HG02642 (cell line): ENCODE measurements around the gene ZCCHC14.
"Not testable (repeated sequence)": the region's sequence is repeated elsewhere in the genome, so short reads cannot be mapped to it uniquely, and the experiment has no call there.

Experiments
- ATAC-seq: cut with Tn5 transposase; IDR thresholded peaks from one replicate; pipeline ENCODE4 v1.9.1; 2021; ENCODE audit warnings: mild to moderate bottlenecking; ENCODE audit not compliant: unreplicated experiment, poor library complexity

ZCCHC14 gene

DNA sequence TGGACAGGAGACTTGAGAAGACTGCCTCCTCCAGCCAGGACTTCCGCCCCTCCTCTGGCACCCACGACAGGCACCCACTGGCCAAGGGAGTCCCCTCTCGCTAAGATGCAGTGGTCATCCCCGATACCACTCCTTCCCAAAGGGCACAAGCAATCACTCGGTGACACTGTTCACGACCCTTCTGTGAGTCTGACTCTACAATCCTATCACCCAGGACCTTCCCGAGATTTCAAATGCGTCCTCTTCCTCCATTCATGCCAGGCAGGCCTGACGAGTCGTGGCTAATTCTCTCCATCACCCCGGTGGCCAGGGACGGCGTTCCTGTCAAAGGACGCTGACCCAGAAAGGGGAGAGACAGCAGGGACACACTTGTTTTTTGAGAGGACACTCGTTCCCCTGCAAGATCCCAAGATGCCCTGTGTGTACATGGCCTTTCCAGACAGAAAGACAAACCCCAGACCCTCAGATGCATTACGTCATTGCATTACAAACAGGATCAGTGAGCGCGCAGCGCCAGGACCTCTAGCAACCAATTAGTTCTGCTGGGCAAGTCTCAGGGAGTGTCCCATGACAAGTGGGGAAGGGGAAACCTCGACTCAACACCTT is 121.5 kb downstream of the ZCCHC14 start:
- no peak for ATAC-seq

DNA sequence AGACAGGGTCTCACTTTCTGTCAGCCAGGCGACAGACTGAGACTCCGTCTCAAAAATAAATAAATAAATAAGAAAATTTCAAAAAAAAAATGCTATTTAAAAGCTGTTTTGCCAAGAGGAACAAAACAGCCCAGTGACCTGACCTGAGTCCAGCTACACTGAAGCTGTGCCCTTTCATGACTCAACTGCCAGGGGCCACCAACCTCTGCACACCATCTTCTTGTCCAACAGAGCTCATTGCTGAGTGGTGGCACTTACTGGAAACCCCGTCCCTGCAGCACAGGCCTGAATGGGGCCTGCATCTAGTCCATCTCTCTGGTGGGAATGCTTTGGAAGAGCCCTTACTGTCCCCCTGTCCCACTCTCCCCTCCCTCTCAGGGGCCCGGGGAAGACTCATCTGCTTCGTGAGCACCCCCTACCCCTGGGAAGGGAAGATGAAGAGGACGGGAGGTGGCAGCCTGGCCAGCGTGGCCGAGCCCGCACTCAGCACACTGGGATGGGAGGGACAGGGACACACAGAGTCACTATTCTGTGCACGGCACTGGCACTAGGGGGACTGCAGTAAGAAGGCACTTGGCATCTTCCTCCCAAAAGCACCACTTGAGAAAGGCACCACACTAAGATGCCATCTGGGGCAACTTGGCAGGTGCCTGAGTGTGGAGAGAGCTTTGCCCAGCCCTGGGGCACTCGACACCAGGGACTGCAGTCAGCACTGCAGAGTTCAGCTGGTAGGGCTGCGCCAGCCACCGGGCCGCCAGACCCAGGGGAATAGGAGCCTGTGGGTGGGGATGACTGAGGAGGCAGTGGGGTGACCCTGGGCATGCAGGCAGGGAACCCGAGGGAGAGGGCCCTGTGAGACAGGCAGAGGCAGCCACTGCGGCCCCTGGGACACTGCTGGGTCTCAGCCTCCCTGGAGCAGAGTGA is 122.8 kb downstream of the ZCCHC14 start:
- no peak for ATAC-seq

DNA sequence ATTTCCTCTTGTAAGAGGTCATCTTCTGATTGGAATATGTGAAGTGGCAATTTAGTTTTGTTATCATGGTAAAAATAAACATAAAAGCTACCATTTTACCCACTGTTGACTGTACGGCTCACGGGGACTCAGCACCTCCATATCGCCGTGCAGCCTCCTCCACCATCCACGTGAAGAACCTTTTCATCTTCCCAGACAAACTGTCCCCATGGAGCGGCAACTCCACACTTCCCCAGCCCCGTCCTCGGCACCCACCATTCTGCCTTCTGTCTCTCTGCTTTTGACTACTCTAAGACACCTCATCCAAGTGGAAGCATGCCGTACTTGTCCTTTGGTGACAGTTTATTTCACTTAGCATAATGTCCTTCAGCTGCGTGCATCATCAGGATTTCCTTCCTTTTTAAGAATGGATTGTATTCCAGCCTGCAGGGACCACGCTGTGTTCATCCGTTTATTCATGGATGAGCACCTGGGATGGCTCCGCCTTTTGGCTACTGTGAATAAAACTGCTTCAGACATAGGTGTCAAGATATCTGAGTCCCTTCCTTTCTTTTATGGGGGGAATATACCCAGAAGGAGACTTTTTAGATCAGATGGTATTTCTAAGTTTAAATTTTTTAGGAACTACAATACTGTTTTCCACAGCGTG is 123.6 kb downstream of the ZCCHC14 start:
- ATAC-seq = no peak

DNA sequence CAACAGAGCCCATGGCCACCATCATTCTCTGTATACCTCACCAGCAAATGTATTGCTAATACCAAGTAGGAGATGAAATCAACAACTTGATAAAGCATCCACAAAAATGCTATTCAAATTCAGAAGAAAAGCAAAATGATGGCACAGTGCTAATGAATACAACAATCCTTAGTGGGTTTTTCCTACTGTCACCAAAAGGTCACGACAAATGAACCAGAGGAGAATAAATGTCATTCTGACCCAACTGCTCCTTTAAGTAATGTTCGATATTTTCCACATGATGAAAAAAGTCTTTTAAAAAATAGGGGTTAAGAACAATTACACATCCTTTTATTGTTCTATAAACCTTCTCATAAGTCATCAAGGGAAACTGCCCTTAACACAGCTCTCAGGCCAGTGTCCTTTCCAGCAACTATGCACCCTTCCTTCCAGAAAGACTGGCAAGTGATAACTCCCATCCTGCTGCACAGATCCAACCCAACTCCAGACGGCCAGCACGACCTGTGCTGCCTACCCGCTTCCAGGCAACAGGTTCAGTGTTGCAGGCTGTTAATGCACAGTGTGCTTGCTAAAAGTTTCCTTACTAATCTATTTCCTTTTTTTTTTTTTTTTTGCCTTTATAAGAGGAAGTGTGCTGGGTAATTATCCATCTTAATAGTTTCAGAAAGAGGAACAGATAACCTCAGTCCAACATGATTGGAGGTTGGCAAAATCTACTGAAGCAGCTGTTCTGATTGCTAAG is 124.6 kb downstream of the ZCCHC14 start:
- ATAC-seq = no peak

DNA sequence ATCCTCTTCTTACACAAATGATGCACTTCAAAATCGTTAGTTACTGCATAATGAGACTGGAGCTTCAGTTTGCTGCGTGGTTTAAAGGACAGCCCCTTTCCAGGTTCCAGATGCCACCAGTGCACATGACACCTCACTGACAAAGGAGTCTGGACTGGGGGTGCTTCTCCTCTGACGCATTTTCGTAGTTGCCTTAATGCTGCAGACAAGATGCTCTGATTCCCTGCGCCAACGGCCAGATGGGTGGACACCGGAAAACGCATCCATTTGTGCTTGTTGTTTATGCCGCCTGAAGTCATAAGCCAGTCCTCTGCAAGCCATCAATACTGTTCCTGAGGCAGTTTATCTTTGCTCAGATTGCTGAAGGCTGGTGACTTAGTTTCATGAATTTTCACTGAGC is 125.3 kb downstream of the ZCCHC14 start:
- ATAC-seq = no peak

DNA sequence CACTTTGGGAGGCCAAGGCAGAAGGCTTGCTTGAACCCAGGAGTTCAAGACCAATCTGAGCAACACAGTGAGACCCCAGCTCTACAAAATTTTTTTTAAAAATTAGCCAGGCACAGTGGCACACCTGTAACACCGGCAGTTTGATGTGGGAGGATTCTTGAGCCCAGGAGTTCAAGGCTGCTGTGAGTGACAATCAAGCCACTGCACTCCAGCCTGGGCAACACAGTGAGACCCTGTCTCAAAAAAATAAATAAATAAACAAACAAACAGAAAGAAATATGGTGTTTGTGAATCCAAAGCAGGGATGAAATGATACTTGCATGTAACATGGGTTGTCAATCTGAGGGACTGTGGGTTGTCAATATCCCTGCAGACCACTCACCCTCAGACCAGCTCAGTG is 125.9 kb downstream of the ZCCHC14 start:
- ATAC-seq = no peak

DNA sequence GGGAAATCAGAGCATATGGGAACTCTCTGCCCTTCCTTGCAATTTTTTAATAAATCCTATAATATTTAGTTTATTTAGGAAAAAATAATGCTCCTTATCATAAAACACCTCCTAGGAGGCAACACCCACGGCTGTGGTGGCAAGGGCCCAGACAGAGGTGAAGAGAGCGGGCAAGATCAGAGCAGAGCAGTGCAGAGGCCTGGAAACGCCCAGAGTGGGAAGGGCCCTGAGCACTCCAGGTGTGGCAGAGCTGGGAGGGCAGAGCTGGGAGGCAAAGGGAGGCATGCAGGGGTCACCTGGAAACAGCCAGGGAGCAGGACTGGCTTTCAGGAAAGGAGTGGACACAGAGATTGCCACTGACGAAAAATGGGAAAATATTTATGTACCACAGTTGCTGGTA is 126.5 kb downstream of the ZCCHC14 start:
- ATAC-seq = no peak

DNA sequence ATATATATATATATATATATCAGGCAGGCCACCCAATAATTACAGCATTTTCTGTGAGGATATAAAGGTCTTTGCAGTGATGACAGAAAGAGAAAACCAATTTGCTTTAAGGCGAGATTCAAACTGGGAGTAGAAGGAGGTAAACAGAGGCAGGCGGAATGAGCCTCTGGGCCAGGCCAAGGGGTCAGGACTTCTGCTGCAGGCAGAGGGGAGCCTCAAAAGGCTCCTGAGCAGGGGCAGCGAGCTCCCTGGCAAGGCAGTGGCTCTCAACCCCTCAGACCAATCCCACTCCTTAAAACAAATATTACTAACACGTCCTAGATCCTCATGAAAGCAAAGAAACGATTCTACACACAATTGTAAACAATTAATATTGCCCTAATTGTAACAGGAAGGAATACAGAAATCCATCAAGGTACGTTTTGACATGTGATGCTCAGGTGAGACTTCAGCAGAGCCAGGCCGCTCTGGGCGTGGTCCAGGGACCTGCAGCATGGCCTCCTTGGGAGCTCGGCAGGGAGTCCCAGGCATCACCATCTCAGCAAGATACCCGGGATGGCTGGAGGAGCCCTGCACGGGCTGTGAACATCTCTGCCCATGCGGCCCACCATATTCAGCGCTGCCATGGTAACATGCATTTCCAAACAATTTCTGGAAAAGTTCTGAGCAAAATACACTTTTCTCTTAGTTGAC is 127.7 kb downstream of the ZCCHC14 start:
- ATAC-seq = no peak

DNA sequence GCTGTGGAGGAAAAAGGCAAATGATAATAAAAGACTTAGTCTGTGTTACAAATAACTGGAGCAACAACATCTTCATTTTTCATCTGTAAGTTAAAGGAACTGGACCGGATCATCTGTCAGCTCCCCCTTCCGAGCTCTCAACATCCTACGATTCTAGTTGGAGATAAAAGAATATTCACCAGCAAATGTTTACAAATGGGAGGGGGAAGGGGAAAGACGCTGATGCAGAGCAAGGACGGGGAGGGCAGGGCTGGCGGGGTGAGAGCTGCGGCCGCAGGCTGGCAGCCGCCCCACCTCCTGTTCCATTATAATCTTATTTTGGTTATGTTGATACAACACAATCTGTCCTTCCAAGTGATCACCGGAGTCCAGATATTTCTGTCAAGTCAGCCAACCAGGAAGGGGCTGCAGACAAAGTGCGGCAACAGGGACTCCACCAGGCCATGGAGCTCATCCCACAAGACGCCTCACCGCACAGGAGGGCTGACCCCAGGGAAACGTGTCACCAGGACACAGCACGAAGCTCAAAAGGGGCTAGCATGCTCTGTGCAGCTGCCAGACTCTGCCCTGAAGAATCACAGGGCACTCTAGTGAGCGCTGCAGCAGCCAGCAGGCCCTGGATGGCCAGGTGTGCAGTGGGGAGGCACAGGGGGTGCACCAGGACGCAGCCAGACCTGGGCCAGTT is 128.9 kb downstream of the ZCCHC14 start:
- ATAC-seq = no peak

DNA sequence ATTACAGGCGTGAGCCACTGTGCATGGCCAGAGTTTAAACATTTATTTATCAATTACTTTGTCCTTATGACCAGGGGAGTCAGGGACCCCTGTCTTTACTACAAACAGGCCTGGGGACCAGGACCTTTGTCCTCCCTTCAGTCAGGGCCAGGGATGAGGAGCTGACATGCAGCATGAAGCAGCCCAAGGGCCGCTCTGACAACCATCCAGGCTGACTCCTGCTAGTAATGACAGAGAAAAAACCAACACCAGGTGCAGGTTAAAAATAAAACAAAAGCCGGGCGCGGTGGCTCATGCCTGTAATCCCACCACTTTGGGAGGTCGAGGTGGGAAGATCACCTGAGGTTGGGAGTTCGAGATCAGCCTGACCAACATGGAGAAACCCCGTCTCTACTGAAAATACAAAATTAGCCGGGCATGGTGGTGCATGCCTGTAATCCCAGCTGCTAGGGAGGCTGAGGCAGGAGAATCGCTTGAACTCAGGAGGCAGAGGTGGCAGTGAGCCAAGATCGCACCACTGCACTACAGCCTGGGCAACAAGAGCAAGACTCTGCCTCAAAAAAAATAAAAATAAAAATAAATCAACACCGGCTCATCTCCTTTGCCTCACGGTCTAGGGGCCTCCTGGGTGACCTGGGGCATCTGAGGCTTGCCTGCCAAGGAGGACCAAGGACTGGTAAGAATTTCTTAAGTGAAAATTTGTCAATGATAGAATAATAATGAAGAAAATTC is 129.8 kb downstream of the ZCCHC14 start:
- not testable (repeated sequence) for ATAC-seq

DNA sequence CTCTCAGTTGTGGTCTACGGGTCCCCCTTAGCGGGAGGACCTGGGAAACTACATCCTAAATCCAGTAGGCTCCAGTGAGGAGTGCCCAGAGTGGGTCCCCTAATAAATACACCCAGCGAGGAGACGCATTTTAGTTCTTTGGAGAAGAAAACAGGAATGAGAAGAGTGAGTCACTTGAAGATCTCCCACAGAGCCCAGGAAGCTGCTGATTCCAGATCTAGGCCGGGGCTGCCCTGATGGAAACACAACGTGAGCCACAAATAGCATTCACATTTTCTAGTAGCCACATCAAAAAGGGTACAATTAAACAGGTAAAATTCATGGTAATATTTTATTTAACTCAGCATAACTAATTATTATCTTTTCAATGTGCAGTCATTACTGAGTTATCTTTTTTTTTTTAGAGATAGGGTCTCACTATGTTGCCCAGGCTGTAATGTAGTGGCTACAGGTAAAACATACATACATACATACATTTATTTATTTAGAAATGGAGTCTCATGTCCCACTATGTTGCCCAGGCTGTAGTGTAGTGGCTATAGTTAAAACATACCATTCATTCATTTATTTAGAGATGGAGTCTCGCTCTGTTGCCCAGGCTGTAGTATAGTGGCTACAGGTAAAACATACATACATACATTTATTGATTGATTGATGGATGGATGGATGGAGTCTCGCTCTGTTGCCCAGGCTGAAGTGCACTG is 130.8 kb downstream of the ZCCHC14 start:
- no peak for ATAC-seq

DNA sequence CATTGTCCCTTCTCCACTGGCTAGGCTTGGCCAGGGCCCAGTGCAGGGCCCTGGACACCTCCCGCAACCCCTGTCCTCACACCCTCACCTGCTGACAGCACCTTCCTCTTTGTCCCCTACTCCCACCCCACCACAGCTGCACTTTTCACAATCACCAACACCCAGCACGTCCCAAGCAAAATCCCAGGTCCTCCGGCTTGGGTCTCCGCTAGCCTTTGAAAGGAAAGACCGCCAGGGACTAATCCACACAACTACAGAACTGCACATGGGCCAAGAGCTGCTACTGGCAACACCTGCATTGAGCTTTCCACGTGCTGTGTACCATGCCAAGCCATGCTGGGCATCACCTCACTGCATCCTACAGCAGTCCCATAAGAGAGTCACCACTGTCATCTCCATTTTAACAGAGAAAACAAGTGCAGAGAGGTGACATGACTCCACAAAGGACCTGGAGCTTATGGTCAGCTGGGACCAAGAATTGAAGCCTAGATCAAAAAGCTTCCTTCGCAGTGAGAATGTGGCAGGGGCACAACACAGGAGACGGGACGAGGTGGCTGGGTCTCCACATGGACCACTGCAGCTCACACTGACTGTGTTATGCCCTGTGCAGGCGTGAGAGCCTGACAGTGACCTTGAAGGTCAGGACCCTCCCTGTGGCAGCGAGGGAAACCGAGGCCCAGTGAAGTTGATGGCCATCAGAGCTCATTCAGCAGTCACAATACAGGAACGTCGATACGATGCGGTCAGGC is 131.8 kb downstream of the ZCCHC14 start:
- no peak for ATAC-seq

DNA sequence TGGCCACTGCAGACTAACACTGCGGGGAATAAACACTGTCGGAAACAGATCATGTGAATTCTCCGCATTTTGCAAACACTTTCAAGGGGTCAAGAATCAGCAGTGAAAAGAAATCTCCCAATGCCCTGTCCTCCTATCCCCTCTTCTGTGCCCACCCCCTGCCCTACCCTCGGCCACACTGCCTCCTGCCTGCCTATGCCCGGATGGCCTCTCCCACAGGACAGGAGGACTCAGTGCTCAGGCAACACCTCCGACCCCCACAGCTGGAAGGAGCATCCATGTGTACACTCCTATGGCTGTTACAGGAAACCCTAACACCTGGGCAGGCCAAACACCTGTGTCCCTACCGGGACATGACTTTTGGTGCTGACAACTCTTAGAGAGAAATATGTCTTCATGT is 133.7 kb downstream of the ZCCHC14 start:
- no peak for ATAC-seq

DNA sequence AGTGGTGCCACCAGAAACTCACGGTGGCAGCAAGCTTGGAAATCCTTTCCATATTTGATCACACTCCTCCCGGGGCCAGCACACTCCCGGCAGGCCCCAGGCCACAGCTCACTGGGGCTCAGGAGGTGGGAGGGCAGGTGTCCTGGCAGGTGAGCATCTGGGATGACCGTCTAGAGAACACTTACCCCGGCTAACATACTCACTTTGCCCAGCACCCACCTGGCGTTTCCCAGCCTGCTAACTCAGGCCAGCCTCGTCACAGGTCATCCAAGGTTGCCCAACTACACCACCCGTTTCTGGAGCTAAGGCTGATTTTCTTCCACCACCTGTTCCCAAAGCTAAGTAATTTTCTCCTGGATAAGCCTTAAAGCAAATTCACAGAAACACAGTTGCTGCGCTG is 134.1 kb downstream of the ZCCHC14 start:
- ATAC-seq = no peak

DNA sequence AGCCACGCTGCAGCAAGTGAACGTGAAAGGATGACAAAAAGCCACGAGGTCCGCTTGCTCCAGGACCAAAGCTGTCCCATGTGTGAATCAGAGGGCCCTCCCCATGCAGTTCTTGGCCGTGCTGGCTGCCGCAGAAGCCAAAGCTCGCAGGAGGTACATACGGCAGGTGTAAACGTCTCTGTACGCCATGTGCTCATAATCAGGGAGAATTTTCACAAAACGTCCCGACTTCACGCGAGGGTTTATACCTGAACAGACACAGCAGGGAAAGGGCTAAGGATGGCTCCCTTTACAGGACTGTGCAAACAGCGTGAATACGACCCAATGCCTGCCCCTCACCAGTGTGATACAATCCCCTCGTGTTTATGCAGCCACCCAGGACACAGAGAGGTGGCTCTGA is 134.6 kb downstream of the ZCCHC14 start:
- ATAC-seq = no peak

DNA sequence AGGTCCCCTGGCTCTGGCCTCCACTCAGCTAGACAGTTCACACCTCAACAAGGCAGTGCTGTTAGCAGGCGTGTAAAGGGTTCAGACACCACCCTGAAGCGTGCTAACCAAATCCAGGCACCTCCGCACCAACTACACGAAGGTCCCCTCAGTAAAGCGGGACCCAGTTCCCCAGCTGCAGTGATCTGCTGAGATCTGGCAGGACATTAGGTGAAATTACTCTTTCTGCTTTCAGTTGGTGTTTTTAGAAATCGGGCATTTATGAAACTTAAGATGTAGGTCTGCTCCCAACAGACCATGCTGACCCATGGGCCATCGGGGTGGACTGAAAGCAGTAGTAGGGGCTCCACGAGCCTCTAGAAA is 136.4 kb downstream of the ZCCHC14 start:
- no peak for ATAC-seq
